SH-SY5Y (cell line): ENCODE data around the gene KRTAP9-1.
"Not testable (repeated sequence)": the region's sequence is repeated elsewhere in the genome, so short reads cannot be mapped to it uniquely, and the experiment has no call there.

Source experiments
- GATA2 ChIP-seq: IDR thresholded peaks from 2 replicates; pipeline ENCODE4 v1.6.1; 2011; ENCODE audit warnings: mild to moderate bottlenecking, low read depth, low read length
- GATA3 ChIP-seq: IDR thresholded peaks from 2 replicates; pipeline ENCODE4 v1.6.1; 2011; ENCODE audit warnings: low read depth, mild to moderate bottlenecking, low read length, moderate library complexity

The KRTAP9-1 gene

DNA sequence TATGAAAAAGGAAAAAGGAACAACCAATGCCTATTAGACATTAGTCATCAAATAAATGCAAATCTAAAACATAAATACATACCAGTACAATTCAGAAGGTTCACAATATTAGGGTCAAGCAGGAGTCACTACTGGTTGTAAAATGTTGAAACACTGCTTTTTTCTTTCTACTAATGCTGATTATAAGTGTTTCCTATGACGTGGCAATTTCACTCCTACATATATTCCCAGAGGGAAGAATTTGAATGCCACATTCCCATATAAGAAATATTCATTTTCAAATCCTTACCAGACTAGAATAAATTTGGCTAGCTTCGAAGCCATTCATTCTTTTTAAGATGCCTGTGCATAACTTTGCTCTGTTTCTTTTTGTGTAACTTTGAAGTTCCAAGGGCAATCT, 34.1 kb downstream of the KRTAP9-1 start:
- no peak for TF ChIP-seq GATA3
- no peak for TF ChIP-seq GATA2

DNA sequence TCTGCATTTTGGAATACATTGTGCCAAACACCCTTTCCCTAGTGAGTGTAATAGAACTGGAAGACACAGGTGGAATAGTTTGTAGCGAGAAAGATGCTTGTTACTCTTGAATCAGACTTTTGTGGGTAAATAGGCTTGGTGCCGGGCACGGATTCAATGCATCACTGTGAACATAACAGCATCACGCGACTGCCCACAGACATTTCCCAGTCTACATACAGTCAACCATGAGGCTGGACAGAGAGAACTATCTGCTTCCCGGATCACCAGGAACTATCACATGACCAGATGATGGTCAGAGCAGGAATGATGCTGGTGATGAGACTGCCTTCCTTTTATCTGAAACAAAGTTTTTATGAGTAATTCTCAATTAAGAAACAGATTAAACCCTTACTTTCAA, 36.4 kb downstream of the KRTAP9-1 start:
- TF ChIP-seq GATA3 = no peak
- no peak for TF ChIP-seq GATA2

DNA sequence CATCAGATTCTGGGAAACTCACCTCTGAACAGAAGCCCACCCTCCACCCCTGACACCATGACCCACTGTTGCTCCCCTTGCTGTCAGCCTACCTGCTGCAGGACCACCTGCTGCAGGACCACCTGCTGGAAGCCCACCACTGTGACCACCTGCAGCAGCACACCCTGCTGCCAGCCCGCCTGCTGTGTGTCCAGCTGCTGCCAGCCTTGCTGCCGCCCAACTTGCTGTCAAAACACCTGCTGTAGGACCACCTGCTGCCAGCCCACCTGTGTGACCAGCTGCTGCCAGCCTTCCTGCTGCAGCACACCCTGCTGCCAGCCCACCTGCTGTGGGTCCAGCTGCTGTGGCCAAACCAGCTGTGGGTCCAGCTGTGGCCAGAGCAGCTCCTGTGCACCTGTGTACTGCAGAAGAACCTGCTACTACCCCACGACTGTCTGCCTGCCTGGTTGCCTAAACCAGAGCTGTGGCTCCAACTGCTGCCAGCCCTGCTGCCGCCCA, 37.0 kb downstream of the KRTAP9-1 start, which contains the start of gene KRTAP9-2:
KRTAP9-2 (plus strand) TSS at position 51 of the 498 bp plus-strand sequence; CDS start at position 58, 7 bp downstream.
- not testable (repeated sequence) for TF ChIP-seq GATA3, GATA2

DNA sequence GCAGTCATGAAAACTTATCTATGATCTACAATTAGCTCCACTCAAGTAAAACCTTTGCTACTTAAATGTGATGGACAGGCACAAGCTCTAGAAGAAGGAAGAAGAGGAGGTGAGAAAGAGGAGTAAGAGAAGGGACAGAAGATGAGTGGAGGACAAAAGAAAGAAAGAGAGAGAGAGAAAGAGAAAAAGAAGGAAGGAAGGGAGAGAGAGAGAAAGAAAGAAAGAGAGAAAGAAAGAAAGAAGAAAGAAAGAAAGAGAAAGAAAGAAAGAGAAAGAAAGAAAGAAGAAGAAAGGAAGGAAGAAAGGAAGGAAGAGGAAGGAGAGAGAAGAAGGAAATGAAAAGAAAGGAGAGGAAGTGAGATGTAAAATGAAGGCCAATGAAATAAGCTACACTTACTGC, 40.4 kb downstream of the KRTAP9-1 start:
- TF ChIP-seq GATA2 = no peak
- TF ChIP-seq GATA3 = no peak

DNA sequence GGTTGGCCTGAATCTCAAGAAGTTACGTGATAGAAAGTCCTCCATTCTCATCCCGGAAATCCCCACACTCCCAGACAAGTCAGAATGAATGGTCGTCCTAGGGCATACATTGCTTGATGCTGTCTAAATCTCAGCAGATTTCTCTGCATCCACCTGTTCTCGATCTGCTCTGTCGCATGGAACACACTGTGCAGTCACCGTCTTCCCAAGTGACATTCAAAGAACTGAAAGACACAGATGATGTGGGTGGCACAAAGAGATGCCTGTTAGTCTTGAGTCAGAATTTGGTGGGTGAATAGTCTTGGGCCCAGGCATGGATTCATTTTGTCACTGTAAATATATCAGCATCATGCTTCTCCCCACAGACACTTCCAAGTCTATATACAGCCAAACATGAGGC, 42.0 kb downstream of the KRTAP9-1 start:
- TF ChIP-seq GATA3 (no peak), GATA2 (no peak)

DNA sequence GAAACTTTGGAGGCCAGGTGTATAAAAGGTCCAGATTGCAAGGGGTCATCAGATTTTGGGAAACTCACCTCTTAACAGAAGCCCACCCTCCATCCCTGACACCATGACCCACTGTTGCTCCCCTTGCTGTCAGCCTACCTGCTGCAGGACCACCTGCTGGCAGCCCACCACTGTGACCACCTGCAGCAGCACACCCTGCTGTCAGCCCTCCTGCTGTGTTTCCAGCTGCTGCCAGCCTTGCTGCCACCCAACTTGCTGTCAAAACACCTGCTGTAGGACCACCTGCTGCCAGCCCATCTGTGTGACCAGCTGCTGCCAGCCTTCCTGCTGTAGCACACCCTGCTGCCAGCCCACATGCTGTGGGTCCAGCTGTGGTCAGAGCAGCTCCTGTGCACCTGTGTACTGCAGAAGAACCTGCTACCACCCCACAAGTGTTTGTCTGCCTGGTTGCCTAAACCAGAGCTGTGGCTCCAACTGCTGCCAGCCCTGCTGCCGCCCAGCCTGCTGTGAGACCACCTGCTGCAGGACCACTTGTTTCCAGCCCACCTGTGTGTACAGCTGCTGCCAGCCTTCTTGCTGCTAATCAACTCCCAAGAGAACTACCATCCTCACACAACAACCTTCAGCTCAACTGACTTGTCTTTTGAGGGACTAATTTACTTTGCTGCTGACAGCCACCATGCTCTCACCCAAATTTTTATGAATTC, 42.9 kb downstream of the KRTAP9-1 start, which contains the start of gene KRTAP9-3:
KRTAP9-3 (plus strand) TSS at position 51 of the 707 bp plus-strand sequence; CDS start at position 104, 53 bp downstream.
- TF ChIP-seq GATA3, GATA2: not testable (repeated sequence)

DNA sequence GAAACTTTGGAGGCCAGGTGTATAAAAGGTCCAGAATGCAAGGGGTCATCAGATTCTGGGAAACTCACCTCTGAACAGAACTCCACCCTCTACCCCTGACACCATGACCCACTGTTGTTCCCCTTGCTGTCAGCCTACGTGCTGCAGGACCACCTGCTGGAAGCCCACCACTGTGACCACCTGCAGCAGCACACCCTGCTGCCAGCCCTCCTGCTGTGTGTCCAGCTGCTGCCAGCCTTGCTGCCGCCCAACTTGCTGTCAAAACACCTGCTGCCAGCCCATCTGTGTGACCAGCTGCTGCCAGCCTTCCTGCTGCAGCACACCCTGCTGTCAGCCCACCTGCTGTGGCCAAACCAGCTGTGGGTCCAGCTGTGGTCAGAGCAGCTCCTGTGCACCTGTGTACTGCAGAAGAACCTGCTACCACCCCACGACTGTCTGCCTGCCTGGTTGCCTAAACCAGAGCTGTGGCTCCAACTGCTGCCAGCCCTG, 48.3 kb downstream of the KRTAP9-1 start, which contains the start of gene KRTAP9-8:
KRTAP9-8 (plus strand) TSS at position 51 of the 489 bp plus-strand sequence; CDS start at position 104, 53 bp downstream.
- not testable (repeated sequence) for TF ChIP-seq GATA3, GATA2
